ENCODE data around the gene CA14. TPM values are rescaled to one million over a fixed set of nuclear protein-coding genes. Genes with fewer than 3 reads are reported as not detected.

The CA14 gene
- total RNA-seq, 1 experiment from 2014 or later: 42.0 TPM

- Histone ChIP-seq H3K23me2 (ENCODE audit: insufficient read length, low read depth, low read length, poor library complexity, severe bottlenecking) (no peaks in the 10 kb centered on the region), H4K91ac (ENCODE audit: insufficient read length, low read depth, low read length) (no peak overlapping the region), H3K23ac (ENCODE audit: insufficient read length, low read depth, low read length) (no peak overlapping the region), H2BK15ac (ENCODE audit: low read depth, low read length) (no peak overlapping the region), H4K8ac (replicated peaks; ENCODE audit: insufficient read length, low read depth, low read length) (no peak overlapping the region), H3K4ac (ENCODE audit: low read depth, low read length) (no peak overlapping the region), H2AFZ (ENCODE audit: low read length) (no peak overlapping the region), H2AK5ac (ENCODE audit: insufficient read length, low read length) (no peak overlapping the region), H3K27me3 (ENCODE audit: insufficient read depth, low read length) (no peaks in the 10 kb centered on the region), H3K79me1 (ENCODE audit: insufficient read depth, low read depth, low read length, poor library complexity, severe bottlenecking) (no peaks in the 10 kb centered on the region), H3K27ac (ENCODE audit: insufficient read length, low read depth, low read length) (no peak overlapping the region), H2BK5ac (ENCODE audit: insufficient read length, low read length) (no peak overlapping the region), H3K4me1 (ENCODE audit: insufficient read depth, low read length) (no peaks in the 10 kb centered on the region; the same call in 1 of the 2 replicates), H2BK120ac (ENCODE audit: low read depth, low read length, poor library complexity, severe bottlenecking) (no peak overlapping the region), H4K5ac (ENCODE audit: insufficient read length, low read depth, low read length) (no peak overlapping the region), H3T11ph (ENCODE audit: low read length) (no peak overlapping the region), H3K79me2 (ENCODE audit: insufficient read depth, low read length) (no peaks in the 10 kb centered on the region), H2BK20ac (ENCODE audit: low read depth, low read length, poor library complexity, severe bottlenecking) (no peak overlapping the region), H3K9me3 (ENCODE audit: control insufficient read depth, low read depth, low read length) (no peaks in the 10 kb centered on the region), H3K18ac (ENCODE audit: insufficient read length, low read depth, low read length) (no peak overlapping the region), H3K14ac (ENCODE audit: insufficient read depth, low read length) (no peak overlapping the region), H3K4me2 (ENCODE audit: insufficient read depth, insufficient read length, low read length) (no peak overlapping the region), H3K9ac (ENCODE audit: extremely low read depth, insufficient read length, low read length) (no peak overlapping the region), H3K56ac (ENCODE audit: insufficient read length, low read depth, low read length) (no peak overlapping the region), H2BK12ac (ENCODE audit: insufficient read length, low read depth, low read length) (no peak overlapping the region), H4K20me1 (ENCODE audit: control insufficient read depth, insufficient read depth, insufficient read length) (no peaks in the 10 kb centered on the region)
- no peak for TF ChIP-seq CTCF (conservative IDR thresholded peaks at IDR 0.05)
- no peaks in the 10 kb centered on the region for H3K27me3 Mint-ChIP-seq (ENCODE audit: low read depth)
- no CpG with 5 or more reads among the region's 10 CpGs for WGBS (ENCODE audit: extremely low coverage, insufficient read length, low lambda C conversion rate)
- DNase-seq: no peak
- no peaks in the 10 kb centered on the region for H3K9me3 Mint-ChIP-seq
- no peak overlapping the region for H3K4me3 Mint-ChIP-seq
- H3K4me1 Mint-ChIP-seq: peaks cover 3 to 11% of the 10 kb centered on the region in 2 experiments; a peak in 1 of 4 replicates
- H3K36me3 Mint-ChIP-seq (ENCODE audit: insufficient read depth in 1 of 3, low read depth in 3 of 3): peaks cover 25 to 43% (median 35%) of the 10 kb centered on the region in 3 experiments; a peak in 6 of 7 replicates
- peak overlapping the region in 2 of 3 experiments; percentile 65 to 85; a peak in 3 of 7 replicates for H3K27ac Mint-ChIP-seq
These were observed 52.4 kb downstream of the CA14 start for GRCh38 chr1:150309758-150310508.

Data from H9 (cell line).